ENCODE results near the gene TUBGCP2. TPM values are rescaled to one million over a fixed set of nuclear protein-coding genes. Genes with fewer than 3 reads are reported as not detected.
A peak's percentile ranks its signal among the peaks of the same experiment; 100 is the strongest.

TUBGCP2 gene
- total RNA-seq, 3 donors from 2014 or later: 48.1 to 63.4 (median 58.8) TPM

GRCh38 chr10:133257489-133258065 lies 51.1 kb downstream of the TUBGCP2 start:
- Histone ChIP-seq H3K4me1 (ENCODE audit: low read depth) (peaks cover 29% of the 10 kb centered on the region), H3K36me3 (ENCODE audit: low read depth) (no peaks in the 10 kb centered on the region), H3K4me3 (no peak overlapping the region), H3K9me3 (no peaks in the 10 kb centered on the region)
- DNase-seq (peak; percentile 86 to 88 (median 87)), ATAC-seq (peak; percentile 62)
- intact Hi-C loops (cut with DNase I, micrococcal nuclease): no loop called here
- TF ChIP-seq CTCF (IDR thresholded peaks at IDR 0.05): peak; percentile 11

- intact Hi-C loops (cut with DNase I, micrococcal nuclease): no loop called here
- no peak for ATAC-seq
- DNase-seq: no peak
- no peaks in the 10 kb centered on the region for H3K9me3 ChIP-seq
- peaks cover 19% of the 10 kb centered on the region for H3K4me1 ChIP-seq (ENCODE audit: low read depth)
- H3K4me3 ChIP-seq: no peak overlapping the region
- no peaks in the 10 kb centered on the region for H3K36me3 ChIP-seq (ENCODE audit: low read depth)
- no peak for TF ChIP-seq CTCF (IDR thresholded peaks at IDR 0.05)
These were observed 53.3 kb downstream of the TUBGCP2 start for GRCh38 chr10:133255323-133255722.

- Histone ChIP-seq H3K4me3 (no peak overlapping the region), H3K36me3 (ENCODE audit: low read depth) (no peaks in the 10 kb centered on the region), H3K9me3 (no peaks in the 10 kb centered on the region), H3K4me1 (ENCODE audit: low read depth) (peaks cover 19% of the 10 kb centered on the region)
- TF ChIP-seq CTCF (IDR thresholded peaks at IDR 0.05): no peak
- DNase-seq (no peak), ATAC-seq (no peak)
- intact Hi-C loops (cut with DNase I, micrococcal nuclease): no loop called here
These were observed 54.1 kb downstream of the TUBGCP2 start for GRCh38 chr10:133254421-133255120.

- ATAC-seq: no peak
- no peak for TF ChIP-seq CTCF (IDR thresholded peaks at IDR 0.05)
- peaks cover 13% of the 10 kb centered on the region for H3K4me1 ChIP-seq (ENCODE audit: low read depth)
- no peak for DNase-seq
- intact Hi-C loops (cut with DNase I, micrococcal nuclease): no loop called here
- no peaks in the 10 kb centered on the region for H3K9me3 ChIP-seq
- H3K4me3 ChIP-seq: no peak overlapping the region
- no peaks in the 10 kb centered on the region for H3K36me3 ChIP-seq (ENCODE audit: low read depth)
These were observed 55.2 kb downstream of the TUBGCP2 start for GRCh38 chr10:133253361-133253955.

GRCh38 chr10:133252223-133252552 lies 56.5 kb downstream of the TUBGCP2 start:
- no peaks in the 10 kb centered on the region for H3K9me3 ChIP-seq
- TF ChIP-seq CTCF (IDR thresholded peaks at IDR 0.05): no peak
- intact Hi-C loops (cut with DNase I, micrococcal nuclease): no loop called here
- ATAC-seq (no peak), DNase-seq (no peak)
- no peaks in the 10 kb centered on the region for H3K36me3 ChIP-seq (ENCODE audit: low read depth)
- H3K4me1 ChIP-seq (ENCODE audit: low read depth): peaks cover 3% of the 10 kb centered on the region
- H3K4me3 ChIP-seq: no peak overlapping the region

Data from mucosa of descending colon (tissue), 3 donors.